ENCODE data around the gene DHRS7B. TPM values are rescaled to one million over a fixed set of nuclear protein-coding genes. Genes with fewer than 3 reads are reported as not detected.
"Not testable (repeated sequence)": the region's sequence is repeated elsewhere in the genome, so short reads cannot be mapped to it uniquely, and the experiment has no call there.

DHRS7B gene
- total RNA-seq, 1 donor from 2014 or later, result 27.4 TPM

DNA sequence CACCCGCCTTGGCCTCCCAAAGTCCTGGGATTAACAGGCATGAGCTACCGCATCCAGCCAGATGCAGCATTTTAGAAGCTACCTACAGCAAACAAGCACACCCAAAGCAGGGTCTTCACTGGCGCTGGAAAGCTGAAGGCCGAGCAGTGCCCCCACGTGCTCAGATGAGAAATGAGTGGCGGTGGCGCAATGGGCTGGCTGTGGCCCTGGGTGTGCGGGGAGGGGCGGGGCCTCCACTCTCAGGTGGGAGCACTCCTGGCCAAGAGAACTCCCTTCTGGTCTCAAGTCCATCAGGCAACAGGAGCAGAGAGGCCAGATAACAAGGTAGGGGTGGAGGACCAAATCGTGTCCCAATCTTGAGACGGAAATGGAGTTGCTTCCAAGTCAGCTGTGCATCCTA is 75.1 kb downstream of the DHRS7B start:
- DNase-seq (ENCODE audit: extremely low read depth, low read depth, low spot score), result no peak

DNA sequence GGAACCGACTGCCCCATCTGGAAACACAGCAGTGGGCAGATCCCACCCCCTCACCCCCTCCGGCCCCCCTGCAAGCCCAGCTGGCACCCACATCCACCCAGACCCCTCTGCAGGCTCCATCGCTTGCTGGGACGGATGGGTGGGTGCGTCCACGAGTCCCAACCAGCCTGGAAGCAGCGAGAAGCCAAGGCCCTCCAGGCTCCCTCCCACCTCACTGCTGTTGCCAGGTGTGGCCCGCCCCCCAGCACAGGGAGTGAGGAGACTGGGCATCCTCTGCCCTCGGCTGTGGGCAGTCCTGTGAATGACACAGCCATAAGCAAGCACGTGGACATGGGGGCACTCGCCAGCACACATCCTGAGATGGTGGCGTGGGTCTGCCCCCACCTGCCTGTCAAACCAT is 75.7 kb downstream of the DHRS7B start:
- no peak for DNase-seq (ENCODE audit: extremely low read depth, low read depth, low spot score)

DNA sequence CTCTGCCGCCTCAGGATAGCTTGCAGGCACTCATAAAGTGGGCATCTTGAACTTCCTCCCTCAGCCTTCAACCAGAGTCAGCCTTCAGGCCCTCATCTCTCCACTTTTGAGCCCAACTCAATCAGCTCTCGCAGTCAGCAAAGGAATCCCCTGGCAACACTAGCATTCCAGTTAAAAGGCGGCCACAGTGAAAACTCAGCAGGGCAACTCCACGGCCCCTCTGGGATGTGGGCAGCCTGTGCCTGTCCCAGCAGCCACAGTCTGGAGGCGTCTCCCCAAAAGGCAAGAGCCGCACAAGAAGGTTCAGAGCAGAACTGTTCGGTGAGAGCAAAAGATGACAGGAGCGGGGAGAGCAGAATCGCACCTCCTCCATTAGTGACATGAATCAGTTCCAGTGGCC is 78.2 kb downstream of the DHRS7B start:
- no peak for DNase-seq (ENCODE audit: extremely low read depth, low read depth, low spot score)

DNA sequence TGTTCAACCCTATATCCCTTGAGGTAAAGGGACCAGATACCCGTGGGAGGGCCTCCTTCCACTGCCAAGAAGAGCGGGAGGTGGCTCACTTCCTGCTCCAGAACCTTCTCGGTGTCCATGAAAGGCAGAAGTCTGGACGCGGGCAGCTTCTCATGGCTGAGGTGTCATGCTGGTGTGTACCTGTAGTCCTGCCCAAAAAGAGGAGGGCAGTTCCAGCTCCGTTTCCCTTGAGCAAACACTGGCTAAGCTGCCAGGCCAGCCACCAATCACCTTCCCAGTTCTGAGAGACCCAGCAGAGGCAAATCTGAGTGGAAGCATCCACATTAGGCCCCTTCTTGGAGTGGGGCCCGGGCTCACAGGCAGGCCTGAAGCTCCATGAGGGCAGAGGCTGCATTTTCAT is 81.6 kb downstream of the DHRS7B start:
- no peak for DNase-seq (ENCODE audit: extremely low read depth, low read depth, low spot score)

DNA sequence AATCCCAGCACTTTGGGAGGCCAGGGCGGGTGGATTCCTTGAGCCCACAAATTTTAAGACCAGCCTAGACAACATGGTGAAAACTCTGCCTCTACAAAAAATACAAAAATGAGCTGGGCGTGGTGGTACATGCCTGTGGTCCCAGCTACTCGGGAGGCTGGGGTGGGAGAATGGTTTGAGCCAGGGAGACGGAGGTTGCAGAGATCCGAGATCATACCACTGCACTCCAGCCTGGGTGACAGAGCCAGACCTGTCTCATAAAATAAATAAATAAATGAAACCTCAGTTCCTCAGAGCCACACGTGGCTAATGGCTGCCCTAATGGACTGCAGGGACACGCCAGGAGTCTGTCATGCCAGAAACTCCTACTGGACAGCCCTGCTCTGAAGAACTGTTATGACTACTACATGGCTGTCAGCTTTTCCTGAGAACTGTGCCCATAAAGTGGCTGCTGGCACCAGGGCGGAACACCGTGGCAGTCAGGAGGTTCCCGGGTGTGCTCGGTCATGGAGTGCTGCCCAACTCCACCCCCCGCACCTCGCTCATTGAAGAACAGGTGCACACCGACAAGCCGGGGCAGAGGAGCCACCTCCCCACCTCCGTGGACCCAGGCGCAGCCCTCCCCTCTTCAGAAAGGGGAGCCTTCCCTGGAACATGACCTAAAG is 82.9 kb downstream of the DHRS7B start:
- DNase-seq (ENCODE audit: extremely low read depth, low read depth, low spot score), result no peak

DNA sequence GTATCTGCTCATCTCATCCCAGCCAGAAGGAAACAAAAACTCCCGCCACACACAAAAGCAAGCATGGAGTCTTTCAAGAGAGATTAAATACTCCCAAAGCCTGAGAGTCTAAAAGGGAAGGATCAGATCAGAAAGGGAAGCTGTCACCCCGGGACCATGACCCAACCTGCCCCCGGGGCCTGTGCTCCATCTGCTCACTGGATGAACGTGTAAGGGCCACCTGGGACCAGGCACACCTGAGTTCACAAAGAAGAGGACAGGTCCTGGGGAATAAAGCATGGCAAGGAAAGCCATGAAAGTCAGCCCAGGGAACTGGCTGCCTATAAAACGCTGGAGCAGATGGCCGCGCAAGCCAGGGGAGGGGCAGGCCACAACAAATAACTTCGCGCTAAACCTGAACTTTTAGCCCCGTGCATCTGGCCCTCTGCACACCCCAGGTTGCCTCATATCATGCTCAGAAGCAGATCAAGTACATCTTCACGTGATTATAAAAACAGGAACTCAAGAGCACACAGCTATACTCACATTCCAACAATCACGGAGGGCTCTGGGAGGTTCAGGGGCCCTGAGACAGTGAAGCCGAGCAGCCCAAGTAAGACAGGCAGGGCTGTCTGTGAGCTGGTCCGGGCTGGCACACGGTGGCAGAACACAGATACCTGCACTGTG is 83.8 kb downstream of the DHRS7B start:
- no peak for DNase-seq (ENCODE audit: extremely low read depth, low read depth, low spot score)

DNA sequence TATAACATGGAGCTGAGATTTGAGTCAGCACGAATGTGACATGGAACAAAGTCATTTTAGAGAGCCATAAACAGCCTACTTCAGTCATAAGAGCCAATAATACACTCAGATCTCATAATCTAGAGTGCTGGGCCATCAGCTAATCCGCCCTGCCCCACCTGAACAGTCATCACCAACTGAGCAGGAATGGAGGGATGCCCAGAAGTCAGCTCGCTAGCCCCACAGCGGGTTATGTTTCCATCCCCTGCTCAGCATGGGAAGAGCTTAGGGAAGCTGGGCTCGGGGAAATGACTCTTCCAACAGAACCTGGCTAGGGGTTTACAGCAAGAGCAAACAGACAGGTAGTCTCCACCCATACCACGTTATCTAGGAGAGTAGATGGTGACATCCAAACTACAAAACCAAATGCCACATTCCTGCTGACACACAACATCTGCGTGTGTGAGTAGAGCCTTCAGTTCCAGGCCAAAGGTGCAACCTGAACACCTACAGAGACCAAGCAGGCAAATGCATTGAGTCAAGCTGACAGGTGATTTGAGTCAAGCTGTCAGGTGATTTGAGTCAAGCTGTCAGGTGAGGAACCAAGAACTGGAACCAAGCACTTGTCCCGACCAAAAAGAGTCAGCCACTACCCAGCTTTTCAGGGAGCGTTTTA is 85.2 kb downstream of the DHRS7B start:
- DNase-seq (ENCODE audit: extremely low read depth, low read depth, low spot score), result no peak

DNA sequence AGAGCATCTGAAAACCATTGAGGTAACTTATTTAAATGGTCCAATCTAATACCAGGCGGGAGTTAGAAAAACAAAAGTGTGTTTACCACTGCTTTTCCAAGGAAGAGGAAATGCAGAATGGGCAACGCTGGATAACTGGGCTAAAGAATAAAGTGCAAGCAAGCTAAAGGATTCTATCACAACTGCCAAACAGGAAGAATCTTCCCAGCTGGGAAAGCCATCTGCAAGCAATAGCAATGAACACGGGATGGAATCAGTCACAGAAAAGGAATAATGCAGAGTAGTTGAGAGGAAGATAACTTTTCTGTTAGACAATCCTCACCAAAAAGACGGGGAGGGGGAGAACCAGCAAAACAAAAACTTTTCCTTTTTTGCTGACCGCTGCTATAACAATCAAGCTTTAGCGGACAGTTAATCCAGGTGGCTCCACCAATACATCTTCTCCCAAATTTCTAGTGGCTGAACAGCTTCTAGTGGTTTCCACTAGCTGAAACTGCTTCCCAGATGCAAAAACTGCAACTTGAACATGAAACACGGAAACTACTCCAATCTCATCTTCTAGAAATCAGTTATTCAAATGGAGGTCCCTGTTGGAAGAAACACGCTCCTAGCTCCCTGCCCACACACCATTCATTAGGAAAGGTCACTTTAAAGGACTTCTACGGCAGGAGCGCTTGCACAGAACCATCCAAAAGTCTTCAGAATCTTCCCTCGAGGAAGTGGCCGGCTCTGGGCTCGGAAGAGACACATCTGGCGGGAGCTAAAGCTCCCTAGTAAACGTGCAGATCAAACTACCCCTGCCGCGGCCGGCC is 86.3 kb downstream of the DHRS7B start:
- no peak for DNase-seq (ENCODE audit: extremely low read depth, low read depth, low spot score)

DNA sequence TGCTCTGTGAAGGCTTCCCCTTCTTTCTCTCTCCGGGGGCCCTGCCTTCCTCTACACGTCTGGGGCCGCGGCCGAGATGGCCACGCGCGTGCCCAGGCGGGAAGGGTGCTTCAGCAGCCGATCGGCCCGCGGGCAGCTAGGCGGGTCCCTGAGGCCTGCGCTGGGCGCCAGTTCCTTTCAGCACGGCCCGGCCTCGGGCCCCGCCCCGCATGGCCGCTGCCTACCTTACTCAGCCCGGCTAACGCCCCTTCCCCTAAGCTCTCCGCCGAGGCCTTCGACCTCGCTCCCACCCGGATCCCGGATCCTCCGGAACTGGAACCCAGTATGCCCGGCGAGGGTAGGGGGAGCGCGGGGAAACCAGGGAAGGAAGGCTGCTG is 86.9 kb downstream of the DHRS7B start:
- no peak for DNase-seq (ENCODE audit: extremely low read depth, low read depth, low spot score)

DNA sequence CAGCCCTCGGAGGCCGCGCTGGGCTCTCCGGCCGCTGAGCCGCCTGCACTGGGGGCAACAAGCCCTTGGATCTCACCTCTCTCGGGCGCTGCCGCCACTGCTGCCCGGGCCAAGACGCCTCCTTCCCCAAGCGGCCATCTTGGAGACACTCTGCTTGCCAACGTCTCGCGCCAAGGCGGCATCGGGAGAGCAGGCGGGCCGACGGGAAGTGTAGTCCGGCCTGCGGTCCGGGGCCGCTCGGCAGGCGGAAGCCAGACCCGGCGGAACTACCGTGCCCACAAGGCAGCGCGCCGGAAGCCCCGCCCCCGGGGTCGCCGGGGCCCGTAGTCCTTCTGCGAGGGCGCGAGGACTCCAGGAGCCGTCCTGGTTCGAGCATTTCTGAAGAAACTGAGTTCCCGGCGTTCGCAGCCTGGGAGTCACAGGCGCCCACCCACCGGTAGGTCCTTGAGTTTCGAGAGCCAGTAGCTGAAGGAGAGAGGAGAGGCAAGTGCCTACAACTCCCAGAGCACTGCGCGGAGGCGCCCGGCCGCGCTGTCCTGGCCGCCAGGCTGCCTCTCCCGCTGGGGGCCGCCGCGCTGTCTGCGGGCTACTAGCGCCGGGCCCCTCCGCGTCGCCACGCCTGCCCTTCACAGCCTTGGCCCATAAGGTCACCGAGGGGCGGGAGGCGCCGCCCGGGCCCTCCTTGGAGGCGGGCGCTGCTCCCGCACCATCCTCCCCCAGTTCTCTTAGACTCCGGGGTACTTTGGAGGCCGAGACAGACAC is 87.4 kb downstream of the DHRS7B start, which contains the start of gene TMEM11:
Gene TMEM11, minus strand, starts transcription at position 147 of the 762 bp plus-strand sequence. Its CDS starts 9 bp downstream, at position 138.
- peak; percentile 44 for DNase-seq (ENCODE audit: extremely low read depth, low read depth, low spot score)

DNA sequence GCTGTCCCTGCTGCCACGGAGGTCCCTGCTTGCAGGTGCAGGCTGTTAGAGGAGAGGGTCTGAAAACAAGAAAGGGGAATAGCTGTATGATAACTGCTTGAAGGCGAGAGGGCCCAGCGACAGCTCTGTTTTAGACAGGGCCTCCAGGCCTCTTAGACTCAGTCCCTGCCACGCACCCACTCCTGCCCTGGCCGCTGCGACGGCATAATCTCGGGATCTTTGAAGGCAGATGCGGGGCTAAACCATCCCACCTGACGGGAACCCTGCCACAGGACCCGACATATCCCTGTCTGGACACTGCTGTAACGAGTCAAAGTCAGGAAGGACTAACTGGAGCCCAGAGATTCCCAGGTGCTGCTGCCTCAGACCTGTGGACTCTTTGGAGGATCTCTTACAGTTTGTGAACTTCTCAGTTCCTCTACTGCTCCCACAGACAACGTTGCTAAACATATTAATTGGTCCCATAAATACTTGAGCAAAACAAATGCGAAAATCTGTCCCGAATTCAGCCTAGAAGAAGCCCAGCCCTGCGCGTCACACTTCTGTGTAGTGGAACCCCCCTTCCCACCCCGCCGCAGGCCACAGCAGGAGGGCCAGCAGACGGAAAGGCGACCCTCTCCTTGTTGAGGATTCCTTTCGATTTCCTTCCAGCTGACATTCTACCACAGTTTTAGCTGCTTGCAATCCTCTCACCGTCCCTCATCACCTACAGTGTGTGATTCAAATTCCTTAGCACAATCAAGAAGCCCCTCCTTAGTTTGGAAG is 88.2 kb downstream of the DHRS7B start:
- no peak for DNase-seq (ENCODE audit: extremely low read depth, low read depth, low spot score)

DNA sequence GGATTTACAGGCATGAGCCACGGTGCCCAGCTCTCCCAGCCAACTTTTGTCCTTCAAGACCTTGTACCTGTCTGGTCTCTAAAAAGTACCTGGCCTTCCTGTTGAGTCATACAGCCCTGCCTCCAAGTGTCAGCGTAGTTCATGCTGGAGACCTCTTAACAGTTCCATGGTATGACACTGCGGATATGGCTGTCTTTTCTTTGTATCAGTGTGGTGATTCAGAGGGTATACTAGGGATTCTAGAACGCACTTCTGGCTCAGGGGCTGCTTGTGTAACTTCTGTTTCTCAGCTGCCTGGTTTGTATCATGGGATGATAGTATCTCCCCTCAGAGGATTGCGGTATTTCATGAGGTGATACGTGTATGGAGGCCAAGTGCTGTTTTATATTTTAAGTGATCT is 89.2 kb downstream of the DHRS7B start:
- no peak for DNase-seq (ENCODE audit: extremely low read depth, low read depth, low spot score)

DNA sequence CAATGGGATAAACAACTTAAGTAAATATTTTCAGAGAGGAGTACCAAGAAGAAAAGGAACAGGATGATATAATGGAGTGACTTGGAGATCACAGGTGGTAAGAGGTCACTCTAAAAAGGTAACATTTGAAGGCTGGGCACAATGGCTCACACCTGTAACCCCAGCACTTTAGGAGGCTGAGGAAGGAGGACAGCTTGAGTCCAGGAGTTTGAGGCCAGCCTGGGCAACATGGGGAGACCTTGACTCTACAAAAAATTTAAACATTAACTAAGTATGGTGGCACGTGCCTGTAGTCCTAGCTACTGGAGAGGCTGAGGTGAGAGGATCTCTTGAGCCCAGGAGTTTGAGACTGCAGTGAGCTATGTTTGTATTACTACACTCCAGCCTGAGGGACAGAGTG is 90.6 kb downstream of the DHRS7B start:
- no peak for DNase-seq (ENCODE audit: extremely low read depth, low read depth, low spot score)

DNA sequence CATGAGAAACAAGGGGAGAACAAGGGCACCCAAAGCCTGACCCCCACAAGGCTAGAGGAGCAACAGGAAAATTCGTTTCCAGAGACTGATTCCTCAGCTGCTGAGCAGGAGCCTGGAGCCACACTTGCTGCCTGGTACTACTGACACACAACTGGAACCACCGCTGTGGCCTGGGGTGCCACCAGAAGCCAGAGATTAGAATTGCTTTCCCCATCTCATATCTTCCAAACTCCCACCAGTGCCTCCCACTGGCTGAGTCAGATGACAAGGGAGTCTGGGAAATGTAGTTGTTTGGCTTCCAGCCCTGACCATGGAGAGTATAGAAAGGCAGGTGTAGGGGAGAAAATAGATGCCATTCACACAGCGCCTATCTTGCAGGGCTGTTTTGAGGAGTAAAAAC is 91.3 kb downstream of the DHRS7B start:
- no peak for DNase-seq (ENCODE audit: extremely low read depth, low read depth, low spot score)

DNA sequence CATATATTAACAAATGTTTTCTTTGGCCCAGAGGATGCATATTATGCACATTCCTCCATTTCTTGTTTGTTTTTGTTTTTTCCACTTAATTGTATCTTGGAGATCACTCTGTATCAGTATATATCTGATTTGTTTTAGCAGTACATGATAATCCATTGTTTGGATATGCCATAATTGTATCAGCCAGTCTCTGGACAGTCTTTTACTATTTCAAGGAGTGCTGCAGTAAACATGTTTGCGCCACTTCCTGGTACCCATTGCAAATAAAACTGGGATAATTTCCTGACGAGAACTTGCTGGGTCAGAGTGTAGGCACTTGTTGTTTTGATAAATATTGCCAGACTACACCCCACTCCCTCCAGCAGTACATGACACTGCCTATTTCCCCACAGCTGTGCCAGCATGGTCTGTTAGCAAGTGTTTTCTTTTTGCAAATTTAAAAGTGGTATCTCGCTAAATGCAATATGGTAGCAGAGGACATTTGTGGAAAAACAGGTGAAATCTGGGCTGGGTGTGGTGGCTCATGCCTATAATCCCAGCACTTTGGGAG is 92.1 kb downstream of the DHRS7B start:
- no peak for DNase-seq (ENCODE audit: extremely low read depth, low read depth, low spot score)

DNA sequence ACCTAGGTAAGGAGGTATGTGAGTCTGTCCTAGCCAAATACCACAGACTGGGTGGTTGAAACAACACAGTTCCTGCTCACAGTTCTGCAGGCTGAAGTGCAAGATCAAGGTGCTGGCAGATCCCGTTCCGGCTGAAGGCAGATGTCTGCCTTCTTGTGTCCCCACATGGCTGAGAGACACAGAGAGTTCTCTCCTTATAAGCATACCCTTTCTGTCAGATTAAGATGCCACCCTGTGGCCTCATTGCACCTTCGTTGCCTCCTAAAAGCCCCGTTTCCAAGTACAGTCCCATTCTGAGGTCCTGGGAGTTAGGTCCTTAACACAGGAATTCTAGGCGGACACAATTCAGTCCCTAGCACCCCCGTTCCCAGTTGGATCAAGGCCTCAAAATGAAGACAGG is 96.3 kb downstream of the DHRS7B start:
- DNase-seq (ENCODE audit: extremely low read depth, low read depth, low spot score), result no peak

DNA sequence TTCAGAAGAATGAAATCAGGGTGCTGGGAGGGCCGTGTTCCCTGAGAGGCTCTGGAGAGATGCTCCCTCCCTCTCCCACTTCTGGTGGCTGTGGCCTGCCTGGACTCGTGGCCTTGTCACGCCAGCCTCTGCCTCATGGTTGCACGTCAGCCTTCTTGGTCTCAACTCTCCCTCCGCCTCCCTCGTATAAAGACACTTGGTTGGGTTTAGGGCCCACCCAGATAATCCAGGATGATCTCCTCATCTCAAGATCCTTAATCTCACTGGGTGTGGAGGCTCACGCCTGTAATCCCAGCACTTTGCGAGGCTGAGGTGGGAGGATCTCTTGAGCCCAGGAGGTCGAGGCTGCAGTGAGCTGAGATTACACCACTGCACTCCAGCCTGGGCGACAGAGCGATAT is 100.5 kb downstream of the DHRS7B start:
- DNase-seq (ENCODE audit: extremely low read depth, low read depth, low spot score), result not testable (repeated sequence)

DNA sequence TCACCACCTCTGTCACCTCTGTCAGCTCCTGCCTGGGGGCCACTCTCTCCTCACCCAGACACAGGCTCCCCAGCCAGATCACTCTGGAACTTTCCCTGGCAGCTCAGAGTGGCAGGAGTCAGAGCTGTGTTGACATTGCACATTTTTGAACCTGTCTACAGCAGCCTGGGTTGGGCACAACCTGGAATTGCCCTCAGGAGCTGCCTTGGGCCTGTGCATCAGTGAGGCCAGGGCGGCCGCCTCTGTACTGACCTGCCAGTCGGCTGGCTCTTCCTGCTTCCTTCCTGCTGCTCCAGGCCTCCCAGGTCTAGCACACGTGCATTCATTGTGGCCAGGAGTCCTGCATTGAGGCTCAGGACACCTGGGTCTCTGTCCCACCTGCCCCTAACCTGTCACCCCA is 101.3 kb downstream of the DHRS7B start:
- no peak for DNase-seq (ENCODE audit: extremely low read depth, low read depth, low spot score)

DNA sequence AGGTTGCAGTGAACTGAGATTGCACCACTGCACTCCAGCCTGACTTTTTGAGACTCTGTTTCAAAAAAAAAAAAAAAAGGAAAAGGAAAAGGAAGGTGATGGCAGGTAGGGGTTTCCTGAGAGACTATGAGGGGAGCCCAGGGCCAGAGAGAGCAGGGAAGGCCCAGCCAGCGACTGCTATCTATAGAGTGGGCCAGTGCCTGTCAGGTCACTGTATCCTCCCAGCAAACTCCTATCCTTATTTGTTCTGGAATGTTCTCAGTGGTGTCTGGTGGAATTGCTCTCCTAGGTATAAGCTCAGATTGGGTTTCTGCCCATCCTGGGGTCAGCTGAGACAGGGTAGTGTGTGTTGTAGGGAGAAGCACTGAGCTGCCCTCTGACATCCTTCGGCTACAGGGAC is 102.1 kb downstream of the DHRS7B start:
- DNase-seq (ENCODE audit: extremely low read depth, low read depth, low spot score), result no peak

DNA sequence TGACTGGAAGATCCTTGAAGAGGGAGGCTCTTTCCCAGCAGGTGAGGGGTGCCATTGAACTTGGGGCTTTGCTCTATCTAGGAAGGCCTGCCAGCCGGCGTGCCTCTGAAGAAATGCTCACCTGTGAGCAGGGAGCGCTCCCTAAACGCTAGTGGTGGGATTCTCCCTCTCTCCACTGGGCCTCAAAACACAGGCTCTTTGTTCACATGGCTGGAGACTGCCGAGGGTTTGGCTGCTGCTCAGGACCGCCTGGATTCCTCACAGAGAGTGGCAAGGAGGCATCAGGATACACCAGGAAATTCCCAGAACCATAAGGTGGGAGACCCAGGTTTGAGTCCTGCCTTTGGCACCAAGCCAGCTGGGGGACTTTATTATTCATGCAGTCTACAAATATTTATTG is 104.8 kb downstream of the DHRS7B start:
- no peak for DNase-seq (ENCODE audit: extremely low read depth, low read depth, low spot score)
